ENCODE data around the gene PLEKHG5.

Gene PLEKHG5

GRCh38 chr1:6489383-6489765, 2.1 kb downstream of the PLEKHG5 start:
- TF ChIP-seq TAF1 (IDR thresholded peaks at IDR 0.05; ENCODE audit: borderline replicate concordance, insufficient read depth, low read length) = no peak
- TF ChIP-seq SIN3A (IDR thresholded peaks at IDR 0.05; ENCODE audit: borderline replicate concordance, insufficient read depth, low read length) = no peak
- no peak for TF ChIP-seq FOXP2 (optimal IDR thresholded peaks at IDR 0.05; ENCODE audit: borderline replicate concordance, extremely low read depth, extremely low read length, insufficient read depth)

DNA sequence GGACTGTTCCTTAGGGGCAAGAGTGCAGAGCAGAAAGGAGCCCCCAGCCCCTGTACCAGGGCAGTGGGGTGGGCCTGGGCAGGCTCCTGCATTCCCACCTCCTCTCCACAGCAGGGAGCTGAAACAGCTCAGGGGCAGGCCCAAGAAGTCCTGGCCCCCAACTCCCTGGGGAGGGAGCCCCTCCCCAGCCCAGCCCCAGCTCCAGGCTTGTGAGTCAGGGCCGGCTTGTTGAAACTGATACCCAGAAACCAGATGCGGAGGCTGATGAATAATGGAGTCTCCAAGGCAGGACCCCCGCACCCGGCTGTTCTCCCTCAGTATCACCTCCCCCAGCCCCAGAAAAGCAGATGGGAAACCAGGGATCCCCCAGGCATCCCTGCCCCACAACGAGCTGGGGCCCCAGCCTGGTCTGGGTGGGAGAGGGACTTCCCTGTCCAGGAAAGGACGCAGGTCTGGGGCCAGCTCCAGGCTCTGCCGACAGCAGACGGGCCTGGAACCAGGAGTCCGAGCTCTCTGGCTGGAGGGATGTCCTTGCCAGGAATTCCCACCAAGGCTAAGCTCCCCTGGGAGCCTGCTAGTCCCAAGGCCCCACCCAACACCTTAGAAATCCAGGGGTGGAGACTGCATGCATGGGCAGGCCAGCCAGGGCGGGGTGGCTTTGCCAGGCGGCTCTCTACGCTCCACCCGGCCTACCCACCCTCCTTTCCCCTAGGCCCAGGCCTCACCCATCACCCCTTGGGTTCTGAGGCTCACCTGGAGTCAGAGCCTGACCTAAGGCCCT, 2.7 kb downstream of the PLEKHG5 start:
- no peak for TF ChIP-seq SIN3A (IDR thresholded peaks at IDR 0.05; ENCODE audit: borderline replicate concordance, insufficient read depth, low read length)
- TF ChIP-seq POLR2AphosphoS5 (IDR thresholded peaks at IDR 0.05; ENCODE audit: low read depth, low read length) = no peak
- TF ChIP-seq FOXP2 (optimal IDR thresholded peaks at IDR 0.05; ENCODE audit: borderline replicate concordance, extremely low read depth, extremely low read length, insufficient read depth) = no peak
- TF ChIP-seq, protein P1, sequence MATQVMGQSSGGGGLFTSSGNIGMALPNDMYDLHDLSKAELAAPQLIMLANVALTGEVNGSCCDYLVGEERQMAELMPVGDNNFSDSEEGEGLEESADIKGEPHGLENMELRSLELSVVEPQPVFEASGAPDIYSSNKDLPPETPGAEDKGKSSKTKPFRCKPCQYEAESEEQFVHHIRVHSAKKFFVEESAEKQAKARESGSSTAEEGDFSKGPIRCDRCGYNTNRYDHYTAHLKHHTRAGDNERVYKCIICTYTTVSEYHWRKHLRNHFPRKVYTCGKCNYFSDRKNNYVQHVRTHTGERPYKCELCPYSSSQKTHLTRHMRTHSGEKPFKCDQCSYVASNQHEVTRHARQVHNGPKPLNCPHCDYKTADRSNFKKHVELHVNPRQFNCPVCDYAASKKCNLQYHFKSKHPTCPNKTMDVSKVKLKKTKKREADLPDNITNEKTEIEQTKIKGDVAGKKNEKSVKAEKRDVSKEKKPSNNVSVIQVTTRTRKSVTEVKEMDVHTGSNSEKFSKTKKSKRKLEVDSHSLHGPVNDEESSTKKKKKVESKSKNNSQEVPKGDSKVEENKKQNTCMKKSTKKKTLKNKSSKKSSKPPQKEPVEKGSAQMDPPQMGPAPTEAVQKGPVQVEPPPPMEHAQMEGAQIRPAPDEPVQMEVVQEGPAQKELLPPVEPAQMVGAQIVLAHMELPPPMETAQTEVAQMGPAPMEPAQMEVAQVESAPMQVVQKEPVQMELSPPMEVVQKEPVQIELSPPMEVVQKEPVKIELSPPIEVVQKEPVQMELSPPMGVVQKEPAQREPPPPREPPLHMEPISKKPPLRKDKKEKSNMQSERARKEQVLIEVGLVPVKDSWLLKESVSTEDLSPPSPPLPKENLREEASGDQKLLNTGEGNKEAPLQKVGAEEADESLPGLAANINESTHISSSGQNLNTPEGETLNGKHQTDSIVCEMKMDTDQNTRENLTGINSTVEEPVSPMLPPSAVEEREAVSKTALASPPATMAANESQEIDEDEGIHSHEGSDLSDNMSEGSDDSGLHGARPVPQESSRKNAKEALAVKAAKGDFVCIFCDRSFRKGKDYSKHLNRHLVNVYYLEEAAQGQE (IDR thresholded peaks at IDR 0.05; ENCODE audit: insufficient read depth in 1 of 2, low read depth in 2 of 2, low read length in 2 of 2) = no peak
- TF ChIP-seq TAF1 (IDR thresholded peaks at IDR 0.05; ENCODE audit: borderline replicate concordance, insufficient read depth, low read length) = no peak

DNA sequence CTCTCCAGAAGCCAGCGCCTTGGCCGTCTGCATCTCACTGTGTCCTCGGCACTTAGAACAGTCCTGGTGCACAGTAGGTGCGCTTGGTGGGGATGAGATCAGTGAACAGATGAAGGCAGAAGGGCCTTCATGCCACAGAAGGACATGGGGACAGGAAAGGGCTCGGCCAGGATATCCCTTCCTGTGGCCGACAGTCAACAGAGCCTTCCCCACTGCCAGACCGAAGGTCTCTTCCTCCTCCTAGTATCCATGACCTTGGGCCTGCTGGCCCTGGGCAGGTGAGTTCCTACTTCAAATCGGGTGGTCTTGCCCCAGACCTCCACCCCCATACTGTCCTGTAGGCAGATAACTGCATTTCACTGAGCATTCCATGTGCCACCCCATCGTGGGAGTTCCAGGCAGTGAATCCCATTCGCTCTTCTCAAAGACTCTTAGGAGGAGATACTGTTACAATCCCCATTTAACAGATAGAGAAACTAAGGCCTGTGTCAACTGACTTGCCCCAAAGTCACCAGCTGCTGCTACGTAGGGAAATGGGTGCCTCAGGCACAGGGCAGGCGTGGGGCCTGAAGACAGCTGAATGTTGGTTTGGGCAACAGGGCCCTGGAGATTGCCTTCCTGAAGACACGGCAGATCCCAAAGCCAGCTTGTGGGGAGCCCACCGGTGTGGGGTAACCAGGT, 3.5 kb downstream of the PLEKHG5 start:
- TF ChIP-seq TAF1 (IDR thresholded peaks at IDR 0.05; ENCODE audit: borderline replicate concordance, insufficient read depth, low read length) (no peak), FOXP2 (optimal IDR thresholded peaks at IDR 0.05; ENCODE audit: borderline replicate concordance, extremely low read depth, extremely low read length, insufficient read depth) (no peak)

- peak; percentile 37; the same call in 1 of the 2 replicates for TF ChIP-seq SIN3A (IDR thresholded peaks at IDR 0.05; ENCODE audit: borderline replicate concordance, insufficient read depth, low read length)
- TF ChIP-seq FOXP2 (optimal IDR thresholded peaks at IDR 0.05; ENCODE audit: borderline replicate concordance, extremely low read depth, extremely low read length, insufficient read depth) = no peak
Observed at GRCh38 chr1:6486433-6487011, 4.9 kb downstream of the PLEKHG5 start.

DNA sequence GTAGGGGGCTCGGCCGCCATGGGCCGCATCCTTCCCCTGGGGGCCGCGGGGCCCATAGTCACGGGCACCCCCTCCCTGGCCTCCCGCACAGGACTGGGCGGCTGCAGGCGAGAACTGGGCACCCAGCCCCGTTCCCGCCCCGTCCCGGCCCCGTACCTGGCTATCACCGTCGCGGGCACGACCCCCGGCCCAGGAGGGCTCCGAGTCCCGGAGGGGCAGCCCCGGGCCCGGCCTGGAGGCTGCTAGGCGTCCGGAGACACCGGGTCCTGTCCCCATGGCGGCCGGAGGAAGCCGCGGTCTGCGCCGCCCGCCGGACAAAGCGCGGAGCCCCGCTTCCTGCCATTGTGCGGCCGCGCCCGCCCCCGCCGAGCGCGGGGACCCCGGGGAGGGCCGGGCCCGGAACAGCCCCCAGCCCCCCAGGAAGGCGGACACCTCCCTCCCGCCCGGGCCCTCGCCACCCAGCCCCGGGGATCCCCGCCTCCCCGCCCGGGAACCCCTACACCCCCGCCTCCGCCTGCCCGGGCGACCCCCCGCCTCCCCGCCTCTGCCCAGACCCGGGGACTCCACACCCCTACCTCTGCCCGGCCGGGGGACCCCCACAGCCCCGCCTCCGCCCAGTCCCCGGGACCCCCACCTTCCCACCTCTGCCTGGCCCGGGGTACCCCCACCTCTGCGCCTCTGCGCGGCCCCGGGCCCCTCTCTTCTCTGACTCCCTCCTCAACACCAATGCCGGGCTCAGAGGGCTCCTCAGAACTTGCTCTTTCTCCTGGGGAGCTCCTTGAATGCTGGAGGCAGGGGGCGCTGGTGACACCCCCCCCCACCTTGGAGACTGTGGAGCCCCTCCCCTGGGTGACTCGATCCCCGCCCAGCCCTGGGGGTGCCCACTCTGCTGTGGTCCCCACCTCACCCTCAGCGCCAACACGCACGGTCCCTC, 6.0 kb downstream of the PLEKHG5 start:
- TF ChIP-seq, protein P1 (IDR thresholded peaks at IDR 0.05; ENCODE audit: insufficient read depth in 1 of 2, low read depth in 2 of 2, low read length in 2 of 2) = no peak
- TF ChIP-seq SIN3A (IDR thresholded peaks at IDR 0.05; ENCODE audit: borderline replicate concordance, insufficient read depth, low read length) (no peak), FOXP2 (optimal IDR thresholded peaks at IDR 0.05; ENCODE audit: borderline replicate concordance, extremely low read depth, extremely low read length, insufficient read depth) (no peak), TAF1 (IDR thresholded peaks at IDR 0.05; ENCODE audit: borderline replicate concordance, insufficient read depth, low read length) (no peak), POLR2AphosphoS5 (IDR thresholded peaks at IDR 0.05; ENCODE audit: low read depth, low read length) (no peak)

GRCh38 chr1:6484826-6485167, 6.7 kb downstream of the PLEKHG5 start:
- TF ChIP-seq POLR2AphosphoS5 (IDR thresholded peaks at IDR 0.05; ENCODE audit: low read depth, low read length) = no peak
- TF ChIP-seq, protein P1 (IDR thresholded peaks at IDR 0.05; ENCODE audit: insufficient read depth in 1 of 2, low read depth in 2 of 2, low read length in 2 of 2) = no peak
- no peak for TF ChIP-seq SIN3A (IDR thresholded peaks at IDR 0.05; ENCODE audit: borderline replicate concordance, insufficient read depth, low read length)
- TF ChIP-seq FOXP2 (optimal IDR thresholded peaks at IDR 0.05; ENCODE audit: borderline replicate concordance, extremely low read depth, extremely low read length, insufficient read depth) = no peak
- TF ChIP-seq TAF1 (IDR thresholded peaks at IDR 0.05; ENCODE audit: borderline replicate concordance, insufficient read depth, low read length) = no peak

All from PFSK-1 (cell line).